ENCODE data around the gene SLC15A2. TPM values are rescaled to one million over a fixed set of nuclear protein-coding genes. Genes with fewer than 3 reads are reported as not detected.

SLC15A2 gene
- total and polyA plus RNA-seq, 10 of the 15 experiments (the other 5 are each of a cell fraction or from before 2014, with no cell fraction given) = 0.64 to 7.2 (median 2.4) TPM

- RAD21 ChIA-PET (ENCODE audit: unreplicated experiment) = interaction anchor here (1.2 kb wide), 1 partner anchor 206 kb away, joined by 4 read pairs; no protein-coding TSS in a partner anchor
- POLR2A ChIA-PET = no interaction called here
- ATAC-seq (no peak), DNase-seq (ENCODE audit: low read depth, low spot score) (no peak), FAIRE-seq (no peak)
- intact Hi-C loops (cut with micrococcal nuclease; ENCODE audit: unreplicated experiment) (loop anchor here (10.0 kb wide), 1 partner anchor 379 kb away; no protein-coding TSS in a partner anchor), in situ Hi-C loops (cut with MboI) (no loop called here)
- no peak overlapping the region for H3K27ac ChIP-seq (ENCODE audit: control insufficient read depth, insufficient read depth)
- CTCF ChIA-PET = interaction anchor here (3.0 kb wide), 1 partner anchor 10 kb away, joined by 10 read pairs; the partner anchor contains the start of gene SLC15A2
- TF ChIP-seq MTA2 (IDR thresholded peaks at IDR 0.05; ENCODE audit: low read depth) = no peak
- no peak for TF ChIP-seq JUND (IDR thresholded peaks at IDR 0.05; ENCODE audit: low read depth, low read length)
- H3K4me1 ChIP-seq (ENCODE audit: control insufficient read depth, insufficient read depth, low read length) = no peaks in the 10 kb centered on the region
- no peaks in the 10 kb centered on the region for H3K9me3 ChIP-seq (replicated peaks; ENCODE audit: control insufficient read depth, insufficient read depth, low read length)
- H3K4me3 ChIP-seq = no peak overlapping the region
- H3K79me2 ChIP-seq (ENCODE audit: control insufficient read depth, insufficient read depth, low read length) = no peaks in the 10 kb centered on the region; the same call in 1 of the 2 replicates
- WGBS (ENCODE audit: insufficient coverage, insufficient replicate concordance, low lambda C conversion rate, missing lambda C conversion rate) = 95% methylated on average over 2 of the region's 2 CpGs
- H4K20me1 ChIP-seq (ENCODE audit: control insufficient read depth, insufficient read depth) = no peaks in the 10 kb centered on the region
- BruUV-seq (replicated peaks) = no TSS peak
- no peak overlapping the region for H3K4me2 ChIP-seq (ENCODE audit: control insufficient read depth, insufficient read depth)
- no peaks in the 10 kb centered on the region for H3K27me3 ChIP-seq (replicated peaks in 1 of 2; ENCODE audit: control insufficient read depth in 2 of 2, insufficient read depth in 2 of 2, low read length in 1 of 2)
- H3K36me3 ChIP-seq (ENCODE audit: control insufficient read depth in 2 of 2, insufficient read depth in 2 of 2, low read length in 1 of 2) = peaks cover 0 to 3% of the 10 kb centered on the region in 2 experiments; a peak in 3 of 4 replicates
- H3K9ac ChIP-seq (ENCODE audit: control insufficient read depth, insufficient read depth, low read length) = no peak overlapping the region
- no peak overlapping the region for H2AFZ ChIP-seq (ENCODE audit: control insufficient read depth, low read depth, low read length)
- SMC1A ChIA-PET (ENCODE audit: uncharacterized antibody, unreplicated experiment) = interaction anchor here (0.7 kb wide), 1 partner anchor 215 kb away, joined by 3 read pairs; no protein-coding TSS in a partner anchor
These were observed 8.8 kb upstream of the SLC15A2 start for GRCh38 chr3:121885386-121885785.

- ChIA-PET RAD21 (ENCODE audit: unreplicated experiment) (interaction anchor here (1.1 to 1.6 kb wide), 2 partner anchors 85 to 100 kb away, joined by 3 read pairs; no protein-coding TSS in a partner anchor), CTCF (interaction anchor here (1.9 to 2.0 kb wide), 2 partner anchors 11 to 101 kb away, joined by 5 to 10 read pairs; no protein-coding TSS in a partner anchor)
- BruUV-seq (replicated peaks) = no TSS peak
- TF ChIP-seq SRF (IDR thresholded peaks at IDR 0.05; ENCODE audit: low read depth in 2 of 2, low read length in 2 of 2) (no peak), ZNF622 (IDR thresholded peaks at IDR 0.05) (no peak), RFX5 (IDR thresholded peaks at IDR 0.05; ENCODE audit: low read depth, low read length) (no peak), GABPA (IDR thresholded peaks at IDR 0.05; ENCODE audit: low read depth) (no peak), RBBP5 (conservative IDR thresholded peaks at IDR 0.05) (no peak), RCOR1 (conservative IDR thresholded peaks at IDR 0.05; ENCODE audit: low read depth, low read length) (no peak), SUZ12 (IDR thresholded peaks at IDR 0.05; ENCODE audit: unreplicated experiment) (no peak), ZNF217 (IDR thresholded peaks at IDR 0.05) (no peak), EED (IDR thresholded peaks at IDR 0.05; ENCODE audit: low read depth) (no peak), CEBPZ (IDR thresholded peaks at IDR 0.05; ENCODE audit: low read depth, low read length) (no peak), MXI1 (IDR thresholded peaks at IDR 0.05; ENCODE audit: low read depth, low read length) (no peak), ESRRA (IDR thresholded peaks at IDR 0.05; ENCODE audit: low read length) (no peak), IKZF1 (conservative IDR thresholded peaks at IDR 0.05) (no peak), GATAD2B (conservative IDR thresholded peaks at IDR 0.05; ENCODE audit: low read depth) (no peak), FOXM1 (IDR thresholded peaks at IDR 0.05; ENCODE audit: low read depth, low read length) (no peak)
These were observed 920 bp downstream of the SLC15A2 start for GRCh38 chr3:121895121-121895520.

More at GRCh38 chr3:121895121-121895520, 920 bp downstream of the SLC15A2 start:
- no peak overlapping the region for H3K4me3 ChIP-seq
- FAIRE-seq (no peak), ATAC-seq (no peak), DNase-seq (ENCODE audit: low read depth, low spot score) (no peak)
- no peak overlapping the region for H3K9ac ChIP-seq (ENCODE audit: control insufficient read depth, insufficient read depth, low read length)
- ChIA-PET SMC1A (ENCODE audit: uncharacterized antibody, unreplicated experiment) (interaction anchor here (1.3 to 2.3 kb wide), 2 partner anchors 12 to 200 kb away, joined by 3 to 8 read pairs; no protein-coding TSS in a partner anchor), POLR2A (no interaction called here)
- H3K27me3 ChIP-seq (replicated peaks in 1 of 2; ENCODE audit: control insufficient read depth in 2 of 2, insufficient read depth in 2 of 2, low read length in 1 of 2) = no peaks in the 10 kb centered on the region
- H3K4me1 ChIP-seq (ENCODE audit: control insufficient read depth, insufficient read depth, low read length) = no peaks in the 10 kb centered on the region
- intact Hi-C loops (cut with micrococcal nuclease; ENCODE audit: unreplicated experiment) = no loop called here
- H4K20me1 ChIP-seq (ENCODE audit: control insufficient read depth, insufficient read depth) = no peaks in the 10 kb centered on the region
- H3K9me3 ChIP-seq (replicated peaks; ENCODE audit: control insufficient read depth, insufficient read depth, low read length) = no peaks in the 10 kb centered on the region
- WGBS (ENCODE audit: insufficient coverage, insufficient replicate concordance, low lambda C conversion rate, missing lambda C conversion rate) = 59% methylated on average over 1 of the region's 1 CpG
- no peak overlapping the region for H2AFZ ChIP-seq (ENCODE audit: control insufficient read depth, low read depth, low read length)
- H3K27ac ChIP-seq (ENCODE audit: control insufficient read depth, insufficient read depth) = no peak overlapping the region
- H3K79me2 ChIP-seq (ENCODE audit: control insufficient read depth, insufficient read depth, low read length) = no peaks in the 10 kb centered on the region
- in situ Hi-C loops (cut with MboI) = no loop called here
- no peak overlapping the region for H3K4me2 ChIP-seq (ENCODE audit: control insufficient read depth, insufficient read depth)
- peaks cover 4 to 12% of the 10 kb centered on the region in 2 experiments for H3K36me3 ChIP-seq (ENCODE audit: control insufficient read depth in 2 of 2, insufficient read depth in 2 of 2, low read length in 1 of 2)
